ENCODE data around the gene NTMT1. TPM values are rescaled to one million over a fixed set of nuclear protein-coding genes. Genes with fewer than 3 reads are reported as not detected.

Gene NTMT1
- total and polyA plus RNA-seq, 9 of the 15 experiments (the other 6 are each of a cell fraction or from before 2014, with no cell fraction given) = 42.1 to 116 (median 74.7) TPM

GRCh38 chr9:129587487-129588262 is 38.3 kb upstream of the NTMT1 start (continued):
- TF ChIP-seq E2F1 (CRISPR knock-in tag; IDR thresholded peaks at IDR 0.05) (no peak), ZNF655 (CRISPR knock-in tag; IDR thresholded peaks at IDR 0.05) (no peak), BCLAF1 (IDR thresholded peaks at IDR 0.05; ENCODE audit: borderline replicate concordance in 1 of 2, control insufficient read depth in 1 of 2, low read depth in 2 of 2, low read length in 1 of 2) (no peak), HBP1 (CRISPR knock-in tag; IDR thresholded peaks at IDR 0.05) (0 out of 2 replicates have a peak, but pooled peaks have one; percentile 40), ZNF280B (CRISPR knock-in tag; IDR thresholded peaks at IDR 0.05) (no peak), ATF4 (CRISPR knock-in tag; IDR thresholded peaks at IDR 0.05) (0 out of 2 replicates have a peak, but pooled peaks have one; percentile 18), IRF9 (tag; IDR thresholded peaks at IDR 0.05) (peak; percentile 72; the same call in 1 of the 2 replicates), ZNF445 (CRISPR knock-in tag; IDR thresholded peaks at IDR 0.05; ENCODE audit: low read depth) (no peak), TARDBP (IDR thresholded peaks at IDR 0.05) (no peak), ZNF143 (CRISPR knock-in tag; IDR thresholded peaks at IDR 0.05) (0 out of 2 replicates have a peak, but pooled peaks have one; percentile 19), CXXC5 (CRISPR knock-in tag; IDR thresholded peaks at IDR 0.05) (peak; percentile 60; the same call in 1 of the 2 replicates), RBM22 (IDR thresholded peaks at IDR 0.05; ENCODE audit: low read depth, low read length, poor library complexity, severe bottlenecking) (no peak), NR2C1 (IDR thresholded peaks at IDR 0.05) (peak; percentile 22; the same call in 1 of the 2 replicates), NR2C1 (tag; IDR thresholded peaks at IDR 0.05) (peak; percentile 60), KLF6 (CRISPR knock-in tag; IDR thresholded peaks at IDR 0.05; ENCODE audit: borderline replicate concordance) (peak; percentile 73)

Data from K562 (cell line).